HG03442 (cell line): Measurements from ENCODE around the gene HMOX2.

ENCODE experiments used
- ATAC-seq: cut with Tn5 transposase; IDR thresholded peaks from one replicate; pipeline ENCODE4 v1.9.1; 2021; ENCODE audit warnings: mild to moderate bottlenecking, moderate library complexity; ENCODE audit not compliant: unreplicated experiment

HMOX2 gene

DNA sequence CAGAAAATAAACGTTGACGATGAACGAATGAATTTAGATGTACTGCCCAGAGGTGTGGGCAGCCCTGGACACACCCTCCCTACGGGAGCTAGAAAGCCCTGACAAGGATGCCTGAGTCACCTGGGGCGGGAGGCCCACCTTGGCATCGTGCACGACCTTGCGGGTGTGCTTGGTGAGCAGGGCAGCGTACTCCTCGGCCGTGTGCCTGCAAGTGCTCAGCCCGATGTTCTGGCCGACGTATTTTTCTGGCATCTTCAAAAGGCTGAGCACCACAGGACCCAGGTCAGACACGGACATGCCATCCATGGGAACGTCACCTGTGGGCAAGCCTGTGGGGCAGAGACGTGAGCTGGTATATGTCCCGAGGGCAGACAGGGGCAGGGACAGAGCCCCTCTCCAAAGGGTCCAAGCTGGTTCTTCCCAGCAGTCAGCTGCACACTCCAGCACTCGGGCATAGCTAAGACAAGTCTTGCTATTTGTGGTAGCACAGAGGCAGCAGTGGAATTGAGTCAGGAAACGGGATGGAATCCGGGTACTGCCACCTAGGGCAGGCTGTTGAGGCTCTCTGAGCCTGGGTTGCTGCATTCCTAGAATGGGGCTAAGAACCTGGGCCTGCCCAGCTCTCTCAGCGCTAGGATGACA, 12.6 kb upstream of the HMOX2 start:
- no peak for ATAC-seq

DNA sequence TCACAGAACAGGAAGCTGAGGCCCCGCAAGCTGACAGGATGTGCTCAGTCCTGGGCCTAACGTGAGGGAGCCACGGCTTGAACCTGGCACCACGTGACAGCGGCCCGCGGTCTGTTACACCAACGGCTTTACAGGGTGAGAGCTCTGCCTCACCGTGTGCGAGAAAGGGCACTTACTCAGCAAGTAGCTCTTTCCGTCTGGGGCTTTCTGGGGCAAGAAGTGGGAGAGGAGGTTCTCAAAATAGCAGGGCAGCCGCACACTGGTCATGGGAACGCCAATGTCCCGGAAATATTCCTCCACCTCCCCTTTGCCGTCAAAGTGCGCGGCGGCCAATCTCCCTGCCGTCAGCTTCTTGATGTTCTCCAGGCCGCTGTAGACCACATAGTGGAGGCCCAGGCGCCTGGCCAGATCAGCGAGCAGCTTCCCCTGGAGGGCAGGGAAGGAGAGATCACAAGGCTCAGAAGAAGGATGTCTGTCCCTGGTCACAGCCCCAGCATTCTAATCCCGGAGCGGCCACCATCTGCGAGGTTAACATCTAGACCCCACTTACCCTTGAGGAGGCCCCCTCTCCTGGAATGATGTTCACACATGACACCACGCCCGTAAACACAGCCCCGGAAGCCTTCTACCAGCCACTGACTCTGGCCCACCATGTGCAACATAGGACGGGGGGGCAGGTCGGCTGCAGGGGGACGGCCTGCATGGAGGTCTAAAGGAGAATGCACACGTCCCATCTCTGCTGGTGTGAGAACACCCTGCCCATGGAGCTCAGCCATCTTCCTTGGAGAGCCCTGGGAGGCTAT, 10.0 kb upstream of the HMOX2 start:
- ATAC-seq: no peak

DNA sequence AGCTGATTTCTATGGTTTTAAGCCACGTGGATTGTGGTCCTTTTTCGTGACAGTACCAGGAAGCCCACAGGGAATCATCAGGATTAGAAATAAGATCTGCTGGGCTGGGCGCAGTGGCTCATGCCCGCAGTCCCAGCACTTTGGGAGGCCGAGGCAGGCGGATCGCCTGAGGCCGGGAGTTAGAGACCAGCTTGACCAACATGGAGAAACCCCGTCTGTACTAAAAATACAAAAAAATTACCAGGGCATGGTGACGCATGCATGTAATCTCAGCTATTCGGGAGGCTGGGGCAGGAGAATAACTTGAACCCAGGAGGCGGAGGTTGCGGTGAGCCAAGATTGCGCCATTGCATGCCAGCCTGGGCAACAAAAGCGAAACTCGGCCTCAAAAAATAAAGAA, 8.3 kb upstream of the HMOX2 start:
- ATAC-seq: no peak

DNA sequence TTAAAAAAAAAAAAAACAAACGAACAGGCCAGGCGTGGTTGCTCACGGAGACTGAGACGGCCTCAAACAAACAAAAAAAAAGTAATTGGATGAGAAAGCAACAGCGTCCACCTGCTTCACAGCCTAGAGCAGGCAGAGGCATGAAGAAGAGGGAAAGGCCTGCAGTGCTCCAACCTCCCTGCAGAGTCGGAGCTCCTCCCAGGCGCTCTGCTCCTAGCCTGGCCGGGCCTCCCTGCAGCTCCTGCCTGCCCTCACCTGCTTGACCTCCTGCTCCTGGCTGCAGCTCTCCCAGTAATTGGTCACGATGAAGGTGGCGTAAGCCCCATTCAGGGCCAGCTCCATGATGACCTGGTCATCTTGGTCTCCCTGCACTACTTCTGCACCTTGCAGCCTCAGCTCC, 7.2 kb upstream of the HMOX2 start:
- no peak for ATAC-seq

DNA sequence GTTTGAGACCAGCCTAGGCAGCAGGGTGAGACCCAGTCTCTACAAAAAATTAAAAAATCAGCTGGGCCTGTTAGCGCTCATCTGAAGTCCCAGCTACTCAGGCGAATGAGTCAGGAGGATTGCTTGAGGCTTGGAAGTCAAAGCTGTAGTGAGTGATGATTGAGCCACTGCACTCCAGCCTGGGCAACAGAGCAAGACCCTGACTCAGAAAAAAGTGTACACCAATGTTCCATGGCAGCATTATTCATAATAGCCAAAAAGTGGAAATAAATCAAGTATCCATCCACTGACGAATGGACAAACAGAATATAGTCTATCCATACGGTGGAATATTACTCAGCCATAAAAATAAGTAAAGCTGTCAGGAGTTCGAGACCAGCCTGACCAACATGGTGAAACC, 4.3 kb upstream of the HMOX2 start:
- no peak for ATAC-seq

DNA sequence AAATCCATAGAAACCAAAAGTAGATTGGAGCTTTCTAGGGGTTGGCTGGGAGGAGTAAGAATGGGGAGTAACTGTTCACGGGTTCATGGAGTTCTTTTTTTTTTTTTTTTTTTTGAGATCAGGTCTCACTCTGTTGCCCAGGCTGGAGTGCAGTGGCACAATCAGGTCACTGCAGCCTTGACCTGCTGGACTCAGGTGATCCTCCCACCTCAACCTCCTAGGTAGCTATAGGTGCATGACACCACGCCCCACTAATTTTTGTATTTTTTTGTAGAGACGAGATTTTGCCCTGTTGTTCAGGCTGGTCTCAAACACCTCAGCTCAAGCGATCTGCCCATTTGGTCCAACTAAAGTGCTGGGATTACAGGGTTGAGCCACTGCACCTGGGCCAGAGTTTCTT, 3.3 kb upstream of the HMOX2 start:
- no peak for ATAC-seq

DNA sequence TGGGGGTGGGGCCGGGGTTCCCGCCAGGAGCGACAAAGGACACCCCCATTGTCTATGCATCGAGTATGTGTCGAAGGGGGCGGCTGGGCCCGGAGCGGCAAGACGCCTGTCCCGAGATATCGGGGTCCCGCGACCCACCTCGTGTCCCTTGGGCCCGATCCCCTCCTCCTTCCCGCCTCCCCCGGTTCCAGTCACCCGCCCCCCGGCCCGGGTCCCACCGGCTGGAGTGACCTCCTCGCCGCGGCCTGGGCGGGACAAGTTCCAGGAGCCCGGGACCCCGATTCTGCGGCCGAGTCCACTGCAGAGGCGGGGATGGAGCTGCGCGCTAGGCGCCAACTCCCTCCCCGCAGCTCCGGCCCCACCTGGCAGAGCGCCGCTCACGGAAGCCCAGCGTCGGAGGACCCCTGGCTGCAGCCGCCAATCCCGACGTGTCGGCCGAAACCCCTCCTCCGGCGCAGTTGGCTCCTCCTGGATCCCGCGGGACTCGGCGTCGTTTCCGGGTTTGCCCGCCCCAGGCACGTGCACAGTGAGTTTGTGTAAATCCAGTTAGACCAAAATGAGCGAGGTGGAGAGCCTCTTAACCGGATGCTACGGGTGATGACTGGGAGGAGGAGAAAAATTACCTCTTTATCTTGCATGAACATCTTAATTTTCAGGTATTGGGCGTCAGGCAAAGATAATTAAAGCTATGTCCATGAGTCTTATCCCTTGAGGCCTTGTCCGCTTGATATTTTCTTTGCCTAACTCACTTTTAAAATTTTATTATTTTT, 1.8 kb upstream of the HMOX2 start, which contains the start of gene NMRAL1:
TSS of gene NMRAL1 (minus strand) at position 434 of the 770 bp plus-strand sequence. CDS start 493 bp downstream, outside the sequence.
- no peak for ATAC-seq

DNA sequence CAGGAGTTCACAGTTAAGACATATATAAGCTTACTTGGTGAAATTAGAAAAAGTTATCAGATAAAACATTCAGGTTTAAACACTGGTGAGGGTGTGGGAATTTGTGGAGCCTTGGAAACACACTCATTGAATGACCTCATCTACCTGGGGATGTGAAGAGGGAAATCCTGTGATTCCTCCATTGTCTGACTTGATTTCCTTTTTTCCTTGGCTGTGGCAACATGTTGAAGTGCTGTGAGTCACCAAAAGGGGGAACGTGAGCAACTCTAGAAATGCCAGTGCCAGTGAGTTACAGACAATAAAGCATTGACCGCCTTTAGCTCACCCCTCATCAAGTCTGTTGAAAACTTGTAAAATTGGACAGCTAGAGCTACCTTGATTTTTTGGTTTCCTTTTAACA, 1.8 kb downstream of the HMOX2 start:
- ATAC-seq: no peak

DNA sequence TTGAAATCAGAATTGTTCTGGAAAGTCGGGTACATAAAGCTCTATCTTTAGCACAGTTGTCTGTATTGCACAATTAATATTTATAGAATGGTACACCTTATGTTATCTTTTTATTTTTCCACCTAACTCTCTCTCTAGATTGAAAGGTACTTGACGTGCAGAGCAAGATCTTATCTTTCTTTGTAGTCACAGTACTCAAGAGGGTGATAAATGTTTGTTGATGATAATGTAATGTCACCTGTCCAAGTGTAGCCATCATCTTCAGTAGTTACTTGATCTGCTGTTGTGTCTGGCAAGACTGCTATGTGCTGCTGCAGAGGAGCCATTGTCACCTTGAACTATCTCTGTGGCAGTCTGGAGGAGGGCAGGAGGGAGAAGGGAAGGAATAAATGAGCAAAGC, 5.3 kb downstream of the HMOX2 start:
- no peak for ATAC-seq

DNA sequence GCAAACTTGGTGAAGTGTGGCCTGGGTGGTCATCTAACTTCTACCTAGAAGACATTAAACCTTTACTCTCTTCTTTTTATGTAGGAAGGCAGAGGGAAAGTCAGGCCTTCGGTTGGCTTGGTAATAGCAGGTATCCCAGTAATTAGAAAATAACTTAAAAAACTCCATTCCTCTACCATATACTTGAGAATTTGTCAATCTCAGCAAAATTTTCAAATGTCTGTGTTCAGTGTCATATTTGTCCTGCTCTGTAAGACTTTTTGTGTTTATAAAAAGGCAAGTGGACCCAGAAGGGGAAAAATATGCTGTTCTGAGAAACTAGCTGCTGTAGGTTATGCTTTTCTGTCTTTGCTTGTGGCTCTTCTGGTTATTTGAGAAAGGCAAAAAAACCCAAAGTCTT, 5.8 kb downstream of the HMOX2 start:
- no peak for ATAC-seq

DNA sequence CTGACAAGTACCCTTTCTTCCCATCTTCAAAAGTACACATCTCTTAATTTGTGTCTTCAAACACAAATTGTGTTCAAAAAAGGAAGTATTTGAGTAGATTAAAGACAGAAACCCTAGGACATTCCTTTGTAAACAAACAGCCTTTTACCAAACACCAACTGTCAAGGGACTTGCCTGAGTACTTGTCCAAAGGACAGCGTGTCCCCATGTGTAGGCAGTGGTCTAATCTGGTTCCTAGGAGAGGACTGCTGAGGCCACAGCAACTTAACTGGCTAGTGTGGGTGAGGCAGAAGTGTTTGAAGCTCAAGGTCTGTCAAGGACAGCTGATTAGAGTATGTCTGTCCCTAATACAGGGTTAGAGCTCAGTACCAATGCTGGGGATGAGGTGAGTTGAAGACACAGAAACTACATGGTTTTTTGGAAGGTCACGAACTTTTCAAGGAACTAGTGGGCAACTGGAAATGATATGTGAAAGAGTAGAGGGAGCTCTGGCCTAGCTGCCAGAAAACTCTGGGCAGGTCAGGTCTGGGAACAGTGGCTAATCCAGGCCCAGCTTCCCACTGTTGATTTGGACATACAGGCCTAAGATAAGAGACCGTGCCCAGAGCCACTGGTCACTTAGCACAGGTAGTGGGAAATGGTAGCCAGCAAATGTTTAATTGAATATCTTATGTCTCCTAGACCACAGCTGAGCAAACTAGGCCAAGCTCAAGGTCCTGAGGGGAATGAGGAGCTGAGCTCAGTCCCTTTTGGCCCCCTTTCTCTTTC, 10.1 kb downstream of the HMOX2 start:
- ATAC-seq: no peak

DNA sequence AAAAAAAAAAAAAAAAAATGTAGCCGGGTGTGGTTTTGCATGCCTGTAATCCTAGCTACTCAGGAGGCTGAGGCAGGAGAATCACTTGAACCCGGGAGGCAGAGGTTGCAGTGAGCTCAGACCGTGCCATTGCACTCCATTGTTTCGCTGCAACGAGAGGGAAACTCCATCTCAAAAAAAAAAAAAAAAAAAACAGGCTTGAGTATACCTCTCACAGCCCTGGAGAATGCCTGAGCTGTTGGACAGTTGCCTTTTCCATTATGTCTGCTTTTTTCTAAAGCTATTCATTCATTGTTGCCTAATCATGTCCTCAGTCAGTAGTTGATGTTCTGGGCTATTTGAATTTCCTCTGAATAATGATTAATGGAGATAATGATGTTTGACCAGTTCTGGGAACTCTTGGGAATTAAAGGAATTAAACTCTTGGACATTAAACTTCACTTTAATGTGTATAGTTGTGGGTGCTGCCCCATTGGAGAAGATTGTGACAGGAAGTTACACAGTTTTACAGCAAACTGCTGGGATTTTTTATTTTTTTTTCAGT, 11.8 kb downstream of the HMOX2 start:
- no peak for ATAC-seq

DNA sequence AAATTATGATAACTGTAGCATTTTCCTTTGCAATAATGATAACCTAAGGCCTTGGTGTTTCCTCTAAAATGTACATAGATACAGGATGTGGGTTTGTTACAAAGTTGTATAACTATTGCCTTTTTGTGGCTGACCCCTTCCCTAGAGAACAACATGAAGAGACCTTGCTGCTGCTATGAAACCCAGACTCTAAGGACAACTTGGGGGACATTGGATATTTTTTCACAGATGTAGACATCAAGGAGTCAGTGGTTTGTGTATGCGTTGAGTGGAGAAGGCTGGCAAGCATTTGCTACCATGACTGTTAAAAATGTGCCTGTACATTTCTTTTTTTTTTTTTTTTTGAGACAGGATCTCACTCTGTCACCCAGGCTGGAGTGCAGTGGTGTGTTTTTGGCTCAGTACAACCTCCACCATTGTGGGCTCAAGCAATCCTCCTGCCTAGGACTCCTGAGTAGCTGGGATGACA, 12.3 kb downstream of the HMOX2 start:
- no peak for ATAC-seq

DNA sequence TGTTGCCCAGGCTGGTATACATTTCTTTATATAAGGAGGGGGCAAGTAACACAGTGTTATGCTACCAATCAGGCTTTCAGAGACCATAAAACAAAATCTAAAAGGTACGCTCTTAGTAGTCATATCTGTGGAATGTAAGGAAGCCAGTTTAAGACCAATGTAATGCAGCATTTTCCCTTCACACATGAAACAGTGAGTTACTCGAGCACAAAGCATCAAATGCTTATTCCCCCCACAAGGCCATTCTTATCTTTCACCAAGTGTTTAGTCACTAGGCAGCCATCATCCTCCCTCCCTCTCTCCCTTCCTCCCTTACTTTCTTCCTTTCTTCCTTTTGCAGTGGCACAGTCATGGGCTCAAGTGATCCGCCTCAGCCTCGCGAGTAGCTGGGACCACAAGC, 12.8 kb downstream of the HMOX2 start:
- no peak for ATAC-seq

DNA sequence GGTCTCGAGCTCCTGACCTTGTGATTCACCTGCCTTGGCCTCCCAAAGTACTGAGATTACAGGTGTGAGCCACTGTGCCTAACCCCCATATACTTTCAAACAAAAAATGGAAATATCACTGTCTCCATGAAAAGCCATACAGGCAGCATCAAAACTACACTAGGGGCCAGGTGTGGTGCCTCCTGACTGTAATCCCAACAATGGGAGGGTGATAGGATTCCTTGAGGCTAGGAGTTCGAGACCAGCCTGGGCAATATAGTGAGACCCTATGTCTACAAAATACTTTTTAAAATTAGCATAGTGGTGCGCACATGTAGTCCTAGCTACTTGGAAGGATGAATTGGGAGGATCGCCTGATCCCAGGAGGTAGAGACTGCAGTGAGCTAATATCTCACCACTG, 15.7 kb downstream of the HMOX2 start:
- ATAC-seq: no peak

DNA sequence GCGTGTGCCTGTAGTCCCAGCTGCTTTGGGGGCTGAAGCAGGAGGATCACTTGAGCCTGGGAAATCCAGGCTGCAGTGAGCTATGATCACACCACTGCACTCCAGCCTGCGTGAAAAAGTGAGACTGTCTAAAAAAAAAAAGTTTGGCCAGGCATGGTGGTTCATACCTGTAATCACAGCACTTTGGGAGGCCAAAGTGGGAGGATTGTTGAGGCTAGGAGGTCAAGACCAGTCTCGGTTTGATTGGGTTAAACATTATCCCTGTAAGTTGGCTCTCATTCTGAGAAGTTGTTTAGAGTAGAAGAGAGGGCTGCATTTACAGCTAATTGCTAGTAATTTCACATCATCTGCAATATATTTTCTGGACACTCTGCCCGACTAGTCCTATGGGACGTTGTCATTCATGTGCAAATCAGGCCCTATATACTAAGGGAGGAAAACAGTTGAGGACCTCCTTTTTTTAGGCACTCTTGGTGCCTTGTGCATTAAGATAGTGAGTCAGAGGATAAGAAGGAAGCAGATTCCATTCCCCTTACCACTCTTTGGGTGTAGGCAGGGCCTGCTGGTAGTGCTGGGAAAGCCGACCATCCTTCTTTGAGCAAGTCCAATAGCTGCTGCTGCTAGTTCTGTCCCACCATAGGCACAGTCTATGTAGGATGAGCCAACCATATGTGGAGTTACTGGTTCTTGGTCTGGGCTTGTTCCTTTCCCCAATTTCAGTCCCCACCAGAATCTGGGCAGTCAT, 18.7 kb downstream of the HMOX2 start:
- no peak for ATAC-seq

DNA sequence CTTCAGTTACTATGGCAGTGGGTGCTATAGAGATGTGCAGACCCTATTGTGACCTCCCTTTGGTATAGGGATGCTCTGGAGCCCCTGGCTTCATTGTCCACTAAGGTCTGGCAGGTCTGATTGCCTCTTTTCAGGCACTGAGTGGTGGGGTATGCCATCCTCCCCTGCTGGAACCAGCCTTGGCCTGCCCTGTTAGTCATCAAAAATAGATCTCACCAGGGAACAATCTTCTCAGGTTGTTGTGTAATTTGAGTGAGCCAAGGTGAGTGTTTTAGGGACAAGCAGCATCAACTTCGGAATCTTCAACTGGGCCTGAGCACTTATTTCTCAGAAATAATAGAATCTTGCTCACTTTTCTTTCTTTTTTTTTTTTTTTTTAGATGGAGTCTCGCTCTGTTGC, 19.6 kb downstream of the HMOX2 start:
- no peak for ATAC-seq

DNA sequence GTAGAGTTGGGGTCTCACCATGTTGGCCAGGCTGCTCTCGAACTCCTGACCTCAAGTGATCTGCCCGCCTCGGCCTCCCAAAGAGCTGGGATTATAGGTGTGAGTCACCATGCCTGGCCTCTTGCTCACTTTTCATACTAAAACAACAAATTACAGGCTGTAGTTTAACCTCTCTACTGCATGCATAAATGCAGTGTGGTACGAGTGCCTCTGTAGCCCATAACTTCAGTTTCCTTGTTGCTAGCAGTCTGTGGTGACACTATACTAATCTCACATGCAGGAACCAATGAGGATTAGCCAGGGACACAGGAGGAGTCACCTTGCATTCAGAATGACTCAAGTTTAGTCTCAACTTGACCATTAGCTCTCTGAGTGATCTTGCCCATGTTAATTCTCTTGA, 20.1 kb downstream of the HMOX2 start:
- no peak for ATAC-seq

DNA sequence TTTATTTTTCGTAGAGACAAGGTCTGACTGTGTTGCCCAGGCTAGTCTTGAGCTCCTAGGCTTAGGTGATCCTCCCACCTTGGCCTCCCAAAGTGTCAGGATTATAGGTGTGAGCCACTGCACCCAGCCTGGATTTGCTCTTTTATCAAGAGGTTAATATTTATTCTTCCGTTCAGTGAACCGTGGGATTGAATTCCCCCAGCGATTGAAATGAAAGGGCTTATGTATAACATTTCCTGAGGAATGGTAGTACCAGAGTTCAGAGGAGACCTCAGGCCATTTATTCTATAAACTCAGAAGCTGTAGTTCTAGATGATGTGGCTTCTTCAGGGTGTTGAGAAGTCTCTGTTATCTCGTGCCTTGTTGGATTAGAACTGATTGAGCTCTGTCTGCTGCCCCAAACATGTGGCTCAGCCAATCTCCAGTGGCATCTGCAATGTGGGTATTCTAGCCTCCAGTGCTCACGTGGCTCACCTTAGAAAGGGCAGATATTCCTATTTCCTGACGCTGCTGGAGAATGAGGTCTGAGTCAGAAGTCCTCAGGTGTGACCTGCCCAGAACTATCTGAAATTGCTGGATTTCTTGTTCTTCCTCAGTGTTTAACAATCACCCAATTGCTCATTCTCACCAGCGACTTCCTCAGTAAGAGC, 22.5 kb downstream of the HMOX2 start:
- ATAC-seq: no peak

DNA sequence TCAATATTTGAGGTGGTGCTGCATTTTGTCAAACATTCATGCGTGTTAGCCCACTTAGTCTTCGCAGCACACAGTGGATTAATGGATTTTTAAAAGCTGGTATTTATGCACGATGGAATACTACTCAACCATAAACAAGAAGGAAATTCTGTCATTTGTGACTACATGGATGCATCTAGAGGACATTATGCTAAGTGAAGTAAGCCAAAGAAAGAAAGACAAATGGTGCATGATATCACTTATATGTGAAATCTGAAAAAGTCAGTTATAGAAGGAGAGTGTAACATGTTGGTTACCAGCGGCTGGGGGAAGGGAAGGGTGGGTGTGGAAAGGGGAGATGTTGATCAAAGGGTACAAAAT, 23.0 kb downstream of the HMOX2 start:
- no peak for ATAC-seq
